CD4-positive, alpha-beta memory T cell (primary cell): ENCODE results near the gene SYMPK. TPM values are rescaled to one million over a fixed set of nuclear protein-coding genes. Genes with fewer than 3 reads are reported as not detected.
A peak's percentile ranks its signal among the peaks of the same experiment; 100 is the strongest.
"Not testable (repeated sequence)": the region's sequence is repeated elsewhere in the genome, so short reads cannot be mapped to it uniquely, and the experiment has no call there.

Experiments used
- CTCF ChIA-PET: fragments of 350-600 bp; sonication (Branson Sonifier 250); formaldehyde crosslinking; loops from one replicate; lab custom pipeline; 2021; ENCODE audit warnings: inconsistent platforms; ENCODE audit not compliant: partially characterized antibody; lab: Charles Lee
- POLR2A ChIA-PET: fragments of 350-600 bp; sonication (Branson Sonifier 250); formaldehyde crosslinking; loops from one replicate; lab custom pipeline; 2021; ENCODE audit not compliant: partially characterized antibody; lab: Charles Lee
- DNase-seq, 5 donors: peaks; one replicate each; pipeline versions ENCODE4 v3.0.0 to v3.0.0-alpha.2; 2020 to 2022; ENCODE audit warnings: mixed read lengths in 1 of 5
- H3K27ac ChIP-seq: one replicate; pipeline ENCODE4 v1.7.0; 2013; ENCODE audit warnings: low read depth, low read length
- H3K27me3 ChIP-seq: 2 replicates; pipeline ENCODE4 v1.7.0; 2013; ENCODE audit warnings: mild to moderate bottlenecking, low read length, moderate library complexity; ENCODE audit not compliant: insufficient read depth
- H3K36me3 ChIP-seq: 2 replicates; pipeline ENCODE4 v1.7.0; 2013; ENCODE audit warnings: mild to moderate bottlenecking, low read length, moderate library complexity; ENCODE audit not compliant: insufficient read depth
- H3K4me1 ChIP-seq: 2 replicates; pipeline ENCODE4 v1.7.0; 2013; ENCODE audit warnings: mild to moderate bottlenecking, low read length, moderate library complexity; ENCODE audit not compliant: insufficient read depth
- H3K4me3 ChIP-seq, 2 donors: one replicate each; pipeline ENCODE4 v1.7.0; 2013; ENCODE audit warnings: low read length in 2 of 2, mild to moderate bottlenecking in 1 of 2
- H3K9me3 ChIP-seq, 2 donors: one replicate each; pipeline ENCODE4 v1.7.0; 2013; ENCODE audit warnings: low read length in 2 of 2, control low read depth in 1 of 2; ENCODE audit not compliant: control insufficient read depth in 1 of 2
- H3K27ac Mint-ChIP-seq, 7 donors: one replicate each; pipeline ENCODE4 v1.8.0; 2020 to 2021; ENCODE audit warnings: mixed read lengths in 7 of 7, mild to moderate bottlenecking in 6 of 7, inconsistent platforms in 3 of 7, moderate library complexity in 3 of 7
- H3K27me3 Mint-ChIP-seq, 2 donors: one replicate each; pipeline ENCODE4 v1.8.0; 2020 to 2021; ENCODE audit warnings: mixed read lengths in 2 of 2
- H3K36me3 Mint-ChIP-seq, 2 donors: one replicate each; pipeline ENCODE4 v1.8.0; 2020 to 2021; ENCODE audit warnings: mixed read lengths in 2 of 2, inconsistent platforms in 1 of 2, mild to moderate bottlenecking in 1 of 2
- H3K4me1 Mint-ChIP-seq, 4 donors: one replicate each; pipeline ENCODE4 v1.8.0; 2020 to 2021; ENCODE audit warnings: mixed read lengths in 4 of 4, mild to moderate bottlenecking in 1 of 4
- H3K4me3 Mint-ChIP-seq, 8 donors: one replicate each; pipeline ENCODE4 v1.8.0; 2020 to 2021; ENCODE audit warnings: mixed read lengths in 8 of 8, mild to moderate bottlenecking in 7 of 8, moderate library complexity in 6 of 8, inconsistent platforms in 3 of 8
- H3K9me3 Mint-ChIP-seq, 8 donors: one replicate each; pipeline ENCODE4 v1.8.0; 2020 to 2021; ENCODE audit warnings: mixed read lengths in 8 of 8, mild to moderate bottlenecking in 5 of 8, inconsistent platforms in 3 of 8, moderate library complexity in 1 of 8
- intact Hi-C: fragments of 100-400 bp; cut with micrococcal nuclease; formaldehyde crosslinking; loops from one replicate; pipeline ENCODE4 v1.15.1; 2023
- polyA plus RNA-seq, 2 donors: library from polyadenylated mRNA; unstranded; fragments of 300-500 nt; fragmentation: Illumina TruSeq; gene quantifications; one replicate each; pipeline ENCODE4 v1.2.3, GENCODE V29; 2021
- total RNA-seq, 2 experiments: library from RNA; stranded (reverse); gene quantifications; one replicate each; pipeline ENCODE4 v1.2.3, GENCODE V29; 2021

The SYMPK gene
- total and polyA plus RNA-seq, 4 experiments from 2014 or later, result 6.0 to 98.2 (median 55.7) TPM

DNA sequence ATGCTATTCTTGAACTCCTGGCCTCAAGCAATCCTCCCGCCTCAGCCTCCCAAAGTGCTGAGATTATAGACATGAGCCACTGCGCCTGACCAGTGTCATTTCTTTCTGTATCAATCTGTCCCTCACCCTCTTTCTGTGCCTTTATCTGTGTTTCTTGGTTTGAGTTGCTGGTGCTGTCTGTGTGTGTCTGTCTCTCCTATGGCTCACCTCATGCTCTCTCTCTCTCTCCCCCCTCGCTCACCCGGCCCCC is 13.1 kb upstream of the SYMPK start:
- intact Hi-C loops, result no loop called here
- Mint-ChIP-seq H3K4me3 (peak overlapping the region in 5 of 8 donors; percentile 13 to 75 (median 33)), H3K9me3 (no peaks in the 10 kb centered on the region), H3K27ac (peak overlapping the region in 6 of 7 donors; percentile 4 to 75 (median 36)), H3K27me3 (peaks cover 6% of the 10 kb centered on the region in 2 donors), H3K36me3 (no peaks in the 10 kb centered on the region), H3K4me1 (peaks cover 11 to 25% (median 15%) of the 10 kb centered on the region in 4 donors)
- H3K4me3 ChIP-seq, result no peak overlapping the region
- H3K36me3 ChIP-seq, result no peaks in the 10 kb centered on the region
- ChIA-PET CTCF (no interaction called here), POLR2A (no interaction called here)
- no peaks in the 10 kb centered on the region for H3K9me3 ChIP-seq
- DNase-seq, result peak in 1 of 5 donors; percentile 49
- peaks cover 17% of the 10 kb centered on the region for H3K4me1 ChIP-seq
- no peak overlapping the region for H3K27ac ChIP-seq
- H3K27me3 ChIP-seq, result no peaks in the 10 kb centered on the region

DNA sequence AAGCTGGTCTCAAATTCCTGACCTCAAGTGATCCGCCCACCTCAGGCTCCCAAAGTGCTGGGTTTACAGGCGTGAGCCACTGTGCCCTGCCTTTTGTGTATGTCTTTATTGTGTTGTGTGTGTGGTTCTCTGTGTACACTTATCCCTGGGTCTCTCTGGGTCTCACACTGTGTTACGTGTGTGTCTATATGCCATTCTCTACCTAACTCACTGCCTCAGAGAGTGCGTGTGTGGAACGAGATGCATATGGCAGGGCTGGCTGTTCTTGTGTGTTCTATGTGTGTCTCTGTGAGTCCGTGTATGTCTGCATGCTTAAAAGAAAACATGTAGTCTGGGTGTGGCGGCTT is 11.6 kb upstream of the SYMPK start:
- Mint-ChIP-seq H3K27me3 (peaks cover 6% of the 10 kb centered on the region in 2 donors), H3K4me3 (no peak overlapping the region), H3K9me3 (no peaks in the 10 kb centered on the region), H3K4me1 (peaks cover 11 to 23% (median 15%) of the 10 kb centered on the region in 4 donors), H3K27ac (no peak overlapping the region), H3K36me3 (no peaks in the 10 kb centered on the region)
- ChIA-PET CTCF (no interaction called here), POLR2A (interaction anchor here (1.0 kb wide), 1 partner anchor 10 kb away, joined by 3 read pairs; the partner anchor contains the start of gene FOXA3)
- intact Hi-C loops, result no loop called here
- H3K27ac ChIP-seq, result no peak overlapping the region
- no peaks in the 10 kb centered on the region for H3K27me3 ChIP-seq
- H3K4me3 ChIP-seq, result no peak overlapping the region
- peaks cover 17% of the 10 kb centered on the region for H3K4me1 ChIP-seq
- no peak for DNase-seq
- no peaks in the 10 kb centered on the region for H3K9me3 ChIP-seq
- H3K36me3 ChIP-seq, result no peaks in the 10 kb centered on the region

DNA sequence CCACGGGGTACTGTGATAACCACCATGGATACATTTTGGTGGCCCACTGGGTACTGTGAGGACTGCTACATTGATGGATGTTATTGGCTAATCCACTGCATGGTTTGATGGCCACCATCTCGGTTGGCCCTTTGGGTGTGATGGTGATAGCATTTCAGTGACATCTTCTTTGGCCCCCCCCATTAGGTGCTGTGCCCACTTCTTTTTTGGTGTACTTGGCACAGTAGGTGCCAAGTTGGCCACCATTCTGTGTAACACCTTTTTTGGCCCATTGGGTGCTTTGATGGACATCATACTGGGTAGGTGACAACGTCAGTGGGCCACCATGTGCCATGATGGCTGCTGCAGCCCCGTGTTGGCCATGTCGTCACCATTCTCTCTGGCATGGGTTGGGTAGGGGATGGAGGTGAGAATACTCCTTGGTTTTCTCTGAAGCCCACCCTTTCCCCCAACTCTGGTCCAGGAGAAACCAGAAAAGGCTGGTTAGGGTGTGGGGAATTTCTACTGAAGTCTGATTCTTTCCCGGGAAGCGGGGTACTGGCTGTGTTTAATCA is 10.3 kb upstream of the SYMPK start:
- Histone ChIP-seq H3K27me3 (no peaks in the 10 kb centered on the region), H3K36me3 (no peaks in the 10 kb centered on the region), H3K27ac (no peak overlapping the region), H3K9me3 (no peaks in the 10 kb centered on the region), H3K4me1 (peaks cover 17% of the 10 kb centered on the region), H3K4me3 (no peak overlapping the region)
- Mint-ChIP-seq H3K27ac (no peak overlapping the region), H3K4me1 (peaks cover 11 to 17% (median 14%) of the 10 kb centered on the region in 4 donors), H3K27me3 (peaks cover 3 to 6% of the 10 kb centered on the region in 2 donors), H3K4me3 (no peak overlapping the region), H3K36me3 (no peaks in the 10 kb centered on the region), H3K9me3 (no peaks in the 10 kb centered on the region)
- intact Hi-C loops, result no loop called here
- CTCF ChIA-PET, result no interaction called here
- POLR2A ChIA-PET, result interaction anchor here (1.0 kb wide), 1 partner anchor 9 kb away, joined by 3 read pairs; the partner anchor contains the start of gene FOXA3
- no peak for DNase-seq

DNA sequence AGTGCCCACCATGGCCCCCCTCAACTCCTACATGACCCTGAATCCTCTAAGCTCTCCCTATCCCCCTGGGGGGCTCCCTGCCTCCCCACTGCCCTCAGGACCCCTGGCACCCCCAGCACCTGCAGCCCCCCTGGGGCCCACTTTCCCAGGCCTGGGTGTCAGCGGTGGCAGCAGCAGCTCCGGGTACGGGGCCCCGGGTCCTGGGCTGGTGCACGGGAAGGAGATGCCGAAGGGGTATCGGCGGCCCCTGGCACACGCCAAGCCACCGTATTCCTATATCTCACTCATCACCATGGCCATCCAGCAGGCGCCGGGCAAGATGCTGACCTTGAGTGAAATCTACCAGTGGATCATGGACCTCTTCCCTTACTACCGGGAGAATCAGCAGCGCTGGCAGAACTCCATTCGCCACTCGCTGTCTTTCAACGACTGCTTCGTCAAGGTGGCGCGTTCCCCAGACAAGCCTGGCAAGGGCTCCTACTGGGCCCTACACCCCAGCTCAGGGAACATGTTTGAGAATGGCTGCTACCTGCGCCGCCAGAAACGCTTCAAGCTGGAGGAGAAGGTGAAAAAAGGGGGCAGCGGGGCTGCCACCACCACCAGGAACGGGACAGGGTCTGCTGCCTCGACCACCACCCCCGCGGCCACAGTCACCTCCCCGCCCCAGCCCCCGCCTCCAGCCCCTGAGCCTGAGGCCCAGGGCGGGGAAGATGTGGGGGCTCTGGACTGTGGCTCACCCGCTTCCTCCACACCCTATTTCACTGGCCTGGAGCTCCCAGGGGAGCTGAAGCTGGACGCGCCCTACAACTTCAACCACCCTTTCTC is 9.4 kb upstream of the SYMPK start:
- H3K4me1 Mint-ChIP-seq, result peaks cover 7 to 10% (median 8%) of the 10 kb centered on the region in 4 donors
- peaks cover 0 to 2% of the 10 kb centered on the region in 2 donors for H3K27me3 Mint-ChIP-seq
- Histone ChIP-seq H3K27ac (no peak overlapping the region), H3K9me3 (no peaks in the 10 kb centered on the region), H3K4me3 (no peak overlapping the region), H3K4me1 (peaks cover 14% of the 10 kb centered on the region), H3K27me3 (no peaks in the 10 kb centered on the region), H3K36me3 (no peaks in the 10 kb centered on the region)
- H3K4me3 Mint-ChIP-seq, result no peak overlapping the region
- ChIA-PET CTCF (interaction anchor here (0.6 kb wide), 1 partner anchor 1033 kb away, joined by 3 read pairs; no protein-coding TSS in a partner anchor), POLR2A (no interaction called here)
- H3K27ac Mint-ChIP-seq, result no peak overlapping the region
- intact Hi-C loops, result no loop called here
- no peaks in the 10 kb centered on the region for H3K9me3 Mint-ChIP-seq
- no peak for DNase-seq
- no peaks in the 10 kb centered on the region for H3K36me3 Mint-ChIP-seq

DNA sequence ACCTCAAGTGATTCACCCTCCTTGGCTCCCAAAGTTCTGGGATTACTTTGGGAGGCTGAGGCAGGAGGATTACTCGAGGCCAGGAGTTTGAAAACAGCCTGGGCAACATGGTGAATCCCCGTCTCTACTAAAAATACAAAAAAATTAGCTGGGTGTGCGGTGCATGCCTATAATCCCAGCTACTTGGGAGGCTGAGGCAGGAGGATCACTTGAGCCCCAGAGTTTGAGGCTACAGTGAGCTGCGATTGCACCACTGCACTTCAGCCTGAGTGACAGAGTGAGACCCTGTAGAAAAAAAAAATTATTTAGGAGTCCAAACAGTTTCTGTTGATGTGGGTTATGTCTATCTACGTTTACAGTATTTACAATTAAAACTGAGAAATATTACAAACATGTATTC is 7.9 kb upstream of the SYMPK start:
- intact Hi-C loops, result no loop called here
- no peak for DNase-seq
- Mint-ChIP-seq H3K36me3 (no peaks in the 10 kb centered on the region), H3K27ac (no peak overlapping the region), H3K4me1 (no peaks in the 10 kb centered on the region), H3K9me3 (no peaks in the 10 kb centered on the region), H3K4me3 (no peak overlapping the region), H3K27me3 (no peaks in the 10 kb centered on the region)
- no peaks in the 10 kb centered on the region for H3K36me3 ChIP-seq
- H3K9me3 ChIP-seq, result no peaks in the 10 kb centered on the region
- CTCF ChIA-PET, result no interaction called here
- H3K27me3 ChIP-seq, result no peaks in the 10 kb centered on the region
- no peak overlapping the region for H3K4me3 ChIP-seq
- no peak overlapping the region for H3K27ac ChIP-seq
- H3K4me1 ChIP-seq, result no peaks in the 10 kb centered on the region
- POLR2A ChIA-PET, result no interaction called here

DNA sequence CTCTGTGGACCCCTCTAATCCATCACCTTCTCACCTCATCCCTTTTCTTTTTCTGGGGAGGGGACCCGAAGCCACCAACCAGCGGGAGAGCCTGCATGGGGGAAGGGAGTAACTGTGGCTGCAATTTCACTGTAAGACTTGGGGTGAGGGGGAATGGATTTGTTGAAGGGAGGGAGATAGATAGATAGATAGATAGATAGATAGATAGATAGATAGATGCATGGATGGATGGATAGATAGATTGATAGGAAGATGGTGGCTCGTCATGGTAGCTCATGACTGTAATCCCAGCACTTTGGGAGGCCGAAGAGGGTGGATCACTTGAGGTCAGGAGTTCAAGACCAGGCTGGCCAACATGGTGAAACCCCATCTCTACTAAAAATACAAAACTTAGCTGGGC is 4.3 kb upstream of the SYMPK start:
- H3K27ac Mint-ChIP-seq, H3K4me3 Mint-ChIP-seq, H3K9me3 Mint-ChIP-seq, H3K36me3 Mint-ChIP-seq, H3K4me3 ChIP-seq, H3K27me3 ChIP-seq, DNase-seq, H3K36me3 ChIP-seq, CTCF ChIA-PET, H3K27ac ChIP-seq, H3K9me3 ChIP-seq, H3K27me3 Mint-ChIP-seq, intact Hi-C loops: not testable (repeated sequence)
- POLR2A ChIA-PET, result interaction anchor here (1.1 kb wide), 1 partner anchor 18 kb away, joined by 4 read pairs; the partner anchor contains the start of gene IRF2BP1
- peaks cover 11% of the 10 kb centered on the region for H3K4me1 ChIP-seq
- peaks cover 9 to 20% (median 12%) of the 10 kb centered on the region in 4 donors for H3K4me1 Mint-ChIP-seq

DNA sequence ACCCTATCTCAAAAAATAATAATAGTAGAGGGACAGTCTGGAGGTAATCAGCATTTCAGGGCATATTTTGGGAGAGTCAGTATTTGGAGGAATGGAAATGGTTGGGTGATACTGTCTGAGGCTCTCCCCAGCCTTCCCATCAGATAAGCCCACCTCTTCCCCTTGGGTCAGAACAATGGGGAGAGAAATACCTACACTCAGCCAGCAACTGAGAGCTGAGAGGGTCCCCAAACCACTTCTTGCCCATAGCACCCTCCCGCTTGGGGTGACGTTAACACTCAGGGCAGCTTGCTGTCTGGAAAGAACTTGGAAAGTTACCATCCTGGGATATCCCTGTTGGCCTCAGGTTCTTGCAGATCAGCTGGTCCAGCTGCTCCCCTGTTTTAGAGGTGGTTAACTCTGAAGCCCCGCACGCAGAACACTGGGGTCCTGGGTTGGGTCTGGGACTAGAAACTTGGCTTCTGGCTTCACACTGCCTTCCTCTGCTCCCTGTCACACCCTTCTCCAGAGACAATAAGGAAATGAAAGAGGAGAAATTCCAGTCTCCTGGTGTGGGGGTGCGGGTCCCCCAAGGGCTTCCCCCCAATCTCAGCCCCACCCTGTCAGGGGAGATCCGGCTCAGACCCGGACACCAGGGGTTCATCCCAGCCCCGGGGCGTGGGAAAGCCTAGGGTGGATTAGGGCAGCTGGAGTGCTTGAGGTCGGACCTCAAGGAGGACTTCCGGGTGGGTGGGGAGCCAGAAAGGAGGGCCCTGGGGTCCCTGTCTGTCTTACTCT is 3.6 kb upstream of the SYMPK start:
- H3K4me3 ChIP-seq, result no peak overlapping the region
- intact Hi-C loops, result no loop called here

More for the DNA sequence above, 3.6 kb upstream of the SYMPK start:
- Histone ChIP-seq H3K9me3 (no peaks in the 10 kb centered on the region), H3K27ac (no peak overlapping the region), H3K4me1 (peaks cover 17% of the 10 kb centered on the region), H3K36me3 (no peaks in the 10 kb centered on the region), H3K27me3 (no peaks in the 10 kb centered on the region)
- Mint-ChIP-seq H3K9me3 (peaks cover 0 to 6% (median 0%) of the 10 kb centered on the region in 8 donors), H3K36me3 (peaks cover 0 to 9% of the 10 kb centered on the region in 2 donors), H3K4me3 (no peak overlapping the region), H3K27me3 (peaks cover 1 to 6% of the 10 kb centered on the region in 2 donors), H3K27ac (no peak overlapping the region), H3K4me1 (peaks cover 12 to 27% (median 17%) of the 10 kb centered on the region in 4 donors)
- ChIA-PET POLR2A (interaction anchor here (0.6 to 1.1 kb wide), 2 partner anchors 12 to 19 kb away, joined by 4 read pairs; partner anchors contain the start of gene IRF2BP1), CTCF (interaction anchor here (0.8 to 4.3 kb wide), 3 partner anchors 14 to 49 kb away, joined by 3 to 38 read pairs (median 4); no protein-coding TSS in a partner anchor)
- no peak for DNase-seq
